Measurements from ENCODE around the gene TCP11L2.

DNA sequence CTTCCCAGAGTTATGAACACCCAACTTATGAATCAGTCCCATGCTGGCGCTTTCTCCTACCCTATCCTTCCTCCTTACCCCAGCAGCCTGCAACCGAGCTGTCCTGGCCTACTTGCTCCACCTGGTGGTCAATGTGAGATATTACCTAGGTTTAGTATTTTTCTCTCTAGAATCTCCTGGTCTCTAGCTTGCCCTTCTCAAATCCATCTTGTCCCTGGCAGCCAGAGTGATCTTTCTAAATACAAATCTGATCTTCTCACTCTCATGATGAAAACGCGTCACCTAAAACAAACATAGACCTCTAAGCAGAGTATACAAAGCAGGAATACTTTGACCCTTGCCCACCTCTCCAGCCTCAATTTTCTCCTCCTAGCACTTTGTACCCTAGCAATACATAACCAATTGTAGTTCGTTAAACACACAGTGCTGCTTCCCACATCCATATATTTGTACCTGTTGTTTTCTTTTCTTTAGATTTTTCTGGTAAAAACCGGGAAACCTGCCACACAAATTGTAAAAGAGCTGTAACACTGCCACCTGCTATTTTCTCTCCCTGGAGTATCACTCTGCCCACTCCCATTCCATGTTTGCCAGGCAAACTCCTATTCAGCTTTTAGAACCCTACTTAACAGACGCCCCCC is 20.0 kb upstream of the TCP11L2 start:
- peak; percentile 53 to 91; a peak in 3 of 4 replicates for TF ChIP-seq EP300 (IDR thresholded peaks at IDR 0.05; ENCODE audit: low read depth in 2 of 2, low read length in 2 of 2)
- TF ChIP-seq EP300 (CRISPR knock-in tag; IDR thresholded peaks at IDR 0.05; ENCODE audit: borderline replicate concordance) = peak; percentile 86; the same call in 1 of the 2 replicates
- no peak for TF ChIP-seq ZNF549 (CRISPR knock-in tag; IDR thresholded peaks at IDR 0.05)
- TF ChIP-seq PTBP1 (IDR thresholded peaks at IDR 0.05; ENCODE audit: low read depth, low read length, poor library complexity, severe bottlenecking) = no peak
- TF ChIP-seq, protein P1, sequence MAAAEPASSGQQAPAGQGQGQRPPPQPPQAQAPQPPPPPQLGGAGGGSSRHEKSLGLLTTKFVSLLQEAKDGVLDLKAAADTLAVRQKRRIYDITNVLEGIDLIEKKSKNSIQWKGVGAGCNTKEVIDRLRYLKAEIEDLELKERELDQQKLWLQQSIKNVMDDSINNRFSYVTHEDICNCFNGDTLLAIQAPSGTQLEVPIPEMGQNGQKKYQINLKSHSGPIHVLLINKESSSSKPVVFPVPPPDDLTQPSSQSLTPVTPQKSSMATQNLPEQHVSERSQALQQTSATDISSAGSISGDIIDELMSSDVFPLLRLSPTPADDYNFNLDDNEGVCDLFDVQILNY (CRISPR knock-in tag; conservative IDR thresholded peaks at IDR 0.05) = no peak
- TF ChIP-seq SP140L (CRISPR knock-in tag; IDR thresholded peaks at IDR 0.05; ENCODE audit: borderline replicate concordance) = no peak
- no peak for TF ChIP-seq POLR2A (IDR thresholded peaks at IDR 0.05; ENCODE audit: insufficient read depth in 1 of 2, low read depth in 2 of 2, low read length in 2 of 2)
